Cardiac fibroblast (primary cell): Measurements from ENCODE around the gene CHD2.
A peak's percentile ranks its signal among the peaks of the same experiment; 100 is the strongest.

Source experiments
- DNase-seq, 2 donors: peaks; one replicate each; pipeline versions ENCODE4 v3.0.0 to v3.0.0-alpha.2; 2010; ENCODE audit warnings: low read depth in 2 of 2
- H3K4me3 ChIP-seq, 2 donors: replicated peaks in 1 of 2; 1 replicate in 1 of 2; 2 replicates in 1 of 2; pipeline ENCODE4 v1.5.1; 2011; ENCODE audit warnings: low read depth in 2 of 2, low read length in 2 of 2, mild to moderate bottlenecking in 2 of 2, moderate library complexity in 1 of 2
- TF ChIP-seq, protein P1 (sequence below): IDR thresholded peaks from one replicate; pipeline ENCODE4 v1.5.1; 2011; ENCODE audit warnings: low read depth, mild to moderate bottlenecking, low read length, inconsistent platforms

Gene CHD2

DNA sequence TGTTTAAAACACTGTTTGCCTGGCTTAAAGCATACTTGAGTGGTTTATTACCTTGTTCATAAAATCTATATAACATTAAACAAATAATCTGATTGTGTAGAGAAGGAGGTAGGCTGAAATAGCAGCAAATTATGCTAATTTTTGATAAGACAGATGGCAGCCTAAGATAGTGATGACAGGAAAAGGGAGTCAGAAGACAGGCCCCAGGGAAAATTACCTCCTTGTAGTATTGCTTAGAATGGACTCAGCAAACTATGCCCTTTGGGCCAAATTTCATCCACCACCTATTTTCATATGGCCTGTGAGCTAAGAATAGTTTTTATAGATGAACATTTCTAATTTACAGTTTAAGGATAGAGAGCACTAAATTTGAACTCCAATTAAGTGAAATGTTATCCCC lies 37.8 kb downstream of the CHD2 start:
- TF ChIP-seq, protein P1, sequence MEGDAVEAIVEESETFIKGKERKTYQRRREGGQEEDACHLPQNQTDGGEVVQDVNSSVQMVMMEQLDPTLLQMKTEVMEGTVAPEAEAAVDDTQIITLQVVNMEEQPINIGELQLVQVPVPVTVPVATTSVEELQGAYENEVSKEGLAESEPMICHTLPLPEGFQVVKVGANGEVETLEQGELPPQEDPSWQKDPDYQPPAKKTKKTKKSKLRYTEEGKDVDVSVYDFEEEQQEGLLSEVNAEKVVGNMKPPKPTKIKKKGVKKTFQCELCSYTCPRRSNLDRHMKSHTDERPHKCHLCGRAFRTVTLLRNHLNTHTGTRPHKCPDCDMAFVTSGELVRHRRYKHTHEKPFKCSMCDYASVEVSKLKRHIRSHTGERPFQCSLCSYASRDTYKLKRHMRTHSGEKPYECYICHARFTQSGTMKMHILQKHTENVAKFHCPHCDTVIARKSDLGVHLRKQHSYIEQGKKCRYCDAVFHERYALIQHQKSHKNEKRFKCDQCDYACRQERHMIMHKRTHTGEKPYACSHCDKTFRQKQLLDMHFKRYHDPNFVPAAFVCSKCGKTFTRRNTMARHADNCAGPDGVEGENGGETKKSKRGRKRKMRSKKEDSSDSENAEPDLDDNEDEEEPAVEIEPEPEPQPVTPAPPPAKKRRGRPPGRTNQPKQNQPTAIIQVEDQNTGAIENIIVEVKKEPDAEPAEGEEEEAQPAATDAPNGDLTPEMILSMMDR: no peak

DNA sequence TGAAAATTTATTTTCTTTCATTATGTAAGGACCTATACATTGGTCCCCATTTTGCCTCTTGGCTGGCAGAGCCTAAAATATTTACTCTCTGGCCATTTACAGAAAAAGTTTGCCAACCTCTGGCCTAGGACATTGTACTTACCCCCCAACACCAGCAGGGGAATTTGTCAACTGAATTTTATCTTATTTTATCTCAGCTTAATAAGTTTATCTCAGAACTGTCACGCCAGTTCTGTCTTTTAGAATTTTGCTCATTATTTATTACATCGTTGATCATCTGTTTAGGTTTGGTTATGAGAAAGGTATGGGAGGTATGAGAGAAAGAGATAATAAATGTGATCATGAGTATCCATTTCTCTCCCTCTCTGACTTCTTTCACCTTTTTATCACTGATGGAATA lies 38.3 kb downstream of the CHD2 start:
- no peak for DNase-seq
- H3K4me3 ChIP-seq: no peak overlapping the region
- TF ChIP-seq, protein P1: peak; percentile 37

More for the DNA sequence above, 37.8 kb downstream of the CHD2 start:
- no peak for DNase-seq
- H3K4me3 ChIP-seq: no peak overlapping the region

DNA sequence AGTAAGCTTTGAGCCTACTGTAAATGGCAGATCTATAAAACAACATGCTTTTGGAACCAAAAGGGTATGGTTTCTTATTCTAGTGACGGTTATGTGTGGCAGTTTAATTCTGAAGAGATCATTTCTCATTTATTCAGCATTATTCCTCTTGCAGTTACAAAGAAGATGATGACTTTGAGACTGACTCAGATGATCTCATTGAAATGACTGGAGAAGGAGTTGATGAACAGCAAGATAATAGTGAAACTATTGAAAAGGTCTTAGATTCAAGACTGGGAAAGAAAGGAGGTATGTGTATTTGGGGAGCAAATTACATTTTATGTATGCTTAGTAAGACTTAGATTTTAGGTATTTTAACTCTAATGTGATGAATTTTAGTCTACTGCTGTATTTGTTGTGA lies 41.5 kb downstream of the CHD2 start:
- TF ChIP-seq, protein P1: no peak
- DNase-seq: no peak

DNA sequence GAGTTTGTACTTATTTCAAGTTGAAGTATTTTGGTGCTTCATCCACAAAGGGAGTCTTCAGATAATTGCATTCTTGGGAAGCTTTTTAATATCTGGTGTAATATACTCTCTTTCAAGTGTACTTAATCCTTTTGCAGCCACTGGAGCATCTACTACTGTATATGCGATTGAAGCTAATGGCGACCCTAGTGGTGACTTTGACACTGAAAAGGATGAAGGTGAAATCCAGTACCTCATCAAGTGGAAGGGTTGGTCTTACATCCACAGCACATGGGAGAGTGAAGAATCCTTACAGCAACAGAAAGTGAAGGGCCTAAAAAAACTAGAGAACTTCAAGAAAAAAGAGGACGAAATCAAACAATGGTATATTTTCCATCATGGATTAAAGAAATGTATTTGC lies 42.6 kb downstream of the CHD2 start:
- DNase-seq: no peak
- no peak overlapping the region for H3K4me3 ChIP-seq
- TF ChIP-seq, protein P1: no peak

More for the DNA sequence above, 41.5 kb downstream of the CHD2 start:
- no peak overlapping the region for H3K4me3 ChIP-seq

DNA sequence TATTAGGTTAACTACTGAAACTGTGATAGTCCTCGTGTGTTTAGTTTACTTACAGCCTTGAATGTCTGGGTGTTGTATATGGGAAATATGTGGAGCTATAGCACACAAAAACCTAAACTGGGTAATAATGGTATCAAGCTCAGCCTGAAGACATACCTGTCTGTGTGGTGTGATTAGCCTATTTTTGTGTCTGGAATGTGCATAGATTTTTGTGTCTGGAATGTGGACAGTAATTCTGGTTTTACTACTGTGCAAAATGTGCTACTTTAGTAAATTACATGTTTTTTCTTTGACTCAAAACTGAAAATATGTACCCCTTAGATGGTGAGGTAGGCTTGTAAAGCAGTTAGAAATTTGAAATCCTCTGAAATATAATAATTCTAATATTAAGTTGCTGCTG lies 43.5 kb downstream of the CHD2 start:
- DNase-seq: no peak
- no peak overlapping the region for H3K4me3 ChIP-seq
- TF ChIP-seq, protein P1: no peak

DNA sequence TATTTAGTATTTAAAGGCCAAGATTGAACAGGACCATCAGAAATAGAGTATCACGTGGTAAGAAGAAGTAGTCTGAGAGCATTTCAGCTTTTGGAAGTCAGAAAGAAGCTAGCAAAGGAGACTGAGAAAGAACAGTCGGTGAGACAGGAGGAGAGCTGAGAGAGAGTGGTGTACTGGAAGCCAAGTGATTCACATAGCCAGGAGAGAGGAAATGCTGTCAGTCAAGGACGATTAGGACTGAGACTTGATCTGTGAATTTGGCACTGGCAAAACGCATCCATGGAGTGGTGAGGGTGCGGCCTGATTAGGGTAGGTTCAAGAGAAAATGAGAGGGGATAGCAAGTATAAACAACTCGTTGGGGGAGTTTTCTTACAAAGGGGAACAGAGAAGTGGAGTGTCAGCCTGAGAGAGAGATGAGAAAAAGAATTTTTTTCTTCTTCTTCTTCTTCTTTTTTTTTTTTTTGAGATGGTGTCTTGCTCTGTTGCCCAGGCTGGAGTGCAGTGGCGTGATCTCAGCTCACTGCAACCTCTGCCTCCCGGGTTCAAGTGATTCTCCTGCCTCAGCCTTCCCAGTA lies 44.9 kb downstream of the CHD2 start:
- no peak for DNase-seq
- TF ChIP-seq, protein P1: no peak
- H3K4me3 ChIP-seq: no peak overlapping the region
